SU-DHL-6 (cell line): ENCODE data around the gene HNRNPUL1.

ENCODE experiments used
- H2AFZ ChIP-seq: fragments of 200-600 bp; sonication (generic); 2 replicates; pipeline ENCODE4 v1.6.1; 2014; ENCODE audit warnings: low read depth, mild to moderate bottlenecking, moderate library complexity, mixed read lengths, antibody characterized with exemption, low read length; ENCODE audit not compliant: severe bottlenecking
- H3F3A ChIP-seq: fragments of 200-600 bp; shearing (Covaris generic); 2 replicates; pipeline ENCODE4 v1.6.0; 2016; ENCODE audit warnings: antibody characterized with exemption, mild to moderate bottlenecking; ENCODE audit not compliant: insufficient read depth
- H3K27ac ChIP-seq: fragments of 200-600 bp; sonication (generic); 2 replicates; pipeline ENCODE4 v1.5.1; 2016; ENCODE audit warnings: low read depth, mild to moderate bottlenecking, low read length, moderate library complexity, mixed read lengths
- H3K27me3 ChIP-seq: fragments of 200-600 bp; sonication (generic), shearing (Covaris generic); 2 replicates; pipeline ENCODE4 v1.6.0; 2014; ENCODE audit warnings: mild to moderate bottlenecking, low read length
- H3K36me3 ChIP-seq: fragments of 200-600 bp; sonication (generic); 2 replicates; pipeline ENCODE4 v1.6.1; 2014; ENCODE audit warnings: mild to moderate bottlenecking, low read length, mixed read lengths
- H3K4me2 ChIP-seq: fragments of 300-600, 200-600 bp; shearing (Covaris generic), sonication (generic); 2 replicates; pipeline ENCODE4 v1.6.0; 2014; ENCODE audit warnings: low read length, low read depth, mild to moderate bottlenecking; ENCODE audit not compliant: poor library complexity, severe bottlenecking
- H3K4me3 ChIP-seq: fragments of 200-600 bp; sonication (generic); 2 replicates; pipeline ENCODE4 v1.5.1; 2014; ENCODE audit warnings: antibody characterized with exemption, low read length, mild to moderate bottlenecking, mixed read lengths; ENCODE audit not compliant: insufficient read depth, poor library complexity, severe bottlenecking
- H3K79me2 ChIP-seq: fragments of 200-600 bp; sonication (generic); 2 replicates; pipeline ENCODE4 v1.6.1; 2014; ENCODE audit warnings: mild to moderate bottlenecking, low read length, moderate library complexity; ENCODE audit not compliant: insufficient read depth
- H3K9ac ChIP-seq: fragments of 200-600 bp; sonication (generic); 2 replicates; pipeline ENCODE4 v1.7.0; 2014; ENCODE audit warnings: mild to moderate bottlenecking, low read length
- H3K9me2 ChIP-seq: fragments of 200-600 bp; sonication (generic); replicated peaks from 2 replicates; pipeline ENCODE4 v1.6.1; 2014; ENCODE audit warnings: low read length; ENCODE audit not compliant: insufficient read depth
- H3K9me3 ChIP-seq: fragments of 200-600 bp; sonication (generic); 2 replicates; pipeline ENCODE4 v1.6.1; 2014; ENCODE audit warnings: low read length, mixed read lengths; ENCODE audit not compliant: insufficient read depth
- H4K20me1 ChIP-seq: fragments of 200-600 bp; sonication (generic); 2 replicates; pipeline ENCODE4 v1.6.1; 2014; ENCODE audit warnings: low read depth, mild to moderate bottlenecking, antibody characterized with exemption, low read length, moderate library complexity, mixed read lengths
- CTCF ChIP-seq: fragments of 200-600 bp; sonication (generic); IDR thresholded peaks from one replicate; pipeline ENCODE4 v1.5.1; 2017; ENCODE audit warnings: antibody characterized with exemption, mild to moderate bottlenecking, low read length, moderate library complexity; ENCODE audit not compliant: insufficient read depth, poor library complexity, severe bottlenecking
- EZH2phosphoT487 ChIP-seq: fragments of 200-600 bp; sonication (generic), shearing (Covaris generic); conservative IDR thresholded peaks from 2 replicates; pipeline ENCODE4 v1.6.1; 2018; ENCODE audit warnings: mild to moderate bottlenecking, antibody characterized with exemption, low read length, moderate library complexity, mixed read lengths

The HNRNPUL1 gene

GRCh38 chr19:41218615-41219507, 45.3 kb upstream of the HNRNPUL1 start, which contains the start of gene AXL:
Gene AXL (plus strand): TSS chr19:41219223. CDS start chr19:41219393, 170 bp downstream.
- no peaks in the 10 kb centered on the region for H3K36me3 ChIP-seq
- H3K9me3 ChIP-seq = no peaks in the 10 kb centered on the region
- H3F3A ChIP-seq = no peaks in the 10 kb centered on the region
- H3K79me2 ChIP-seq = no peaks in the 10 kb centered on the region
- H3K9ac ChIP-seq = no peak within 1 kb of the TSS
- no peak for TF ChIP-seq CTCF
- no peak for TF ChIP-seq EZH2phosphoT487
- H3K27ac ChIP-seq = no peak within 1 kb of the TSS
- no peak within 1 kb of the TSS for H3K4me3 ChIP-seq
- H3K27me3 ChIP-seq = no peaks in the 10 kb centered on the region
- no peaks in the 10 kb centered on the region for H3K9me2 ChIP-seq
- H4K20me1 ChIP-seq = no peaks in the 10 kb centered on the region
- no peak within 1 kb of the TSS for H3K4me2 ChIP-seq
- no peak within 1 kb of the TSS for H2AFZ ChIP-seq

GRCh38 chr19:41219924-41220567, 44.1 kb upstream of the HNRNPUL1 start:
- no peak overlapping the region for H3K9ac ChIP-seq
- H3K9me3 ChIP-seq = no peaks in the 10 kb centered on the region
- no peaks in the 10 kb centered on the region for H3K27me3 ChIP-seq
- no peak overlapping the region for H3K4me2 ChIP-seq
- H3K36me3 ChIP-seq = no peaks in the 10 kb centered on the region
- TF ChIP-seq EZH2phosphoT487 (no peak), CTCF (no peak)
- no peaks in the 10 kb centered on the region for H3F3A ChIP-seq
- no peaks in the 10 kb centered on the region for H3K79me2 ChIP-seq
- H4K20me1 ChIP-seq = no peaks in the 10 kb centered on the region
- no peak overlapping the region for H3K4me3 ChIP-seq
- no peak overlapping the region for H3K27ac ChIP-seq
- no peak overlapping the region for H2AFZ ChIP-seq
- H3K9me2 ChIP-seq = no peaks in the 10 kb centered on the region

- no peak overlapping the region for H3K4me2 ChIP-seq
- no peaks in the 10 kb centered on the region for H3K36me3 ChIP-seq
- no peak overlapping the region for H3K4me3 ChIP-seq
- H3K27me3 ChIP-seq = no peaks in the 10 kb centered on the region
- no peaks in the 10 kb centered on the region for H3F3A ChIP-seq
- no peak for TF ChIP-seq CTCF
- no peak for TF ChIP-seq EZH2phosphoT487
- H3K27ac ChIP-seq = no peak overlapping the region
- H4K20me1 ChIP-seq = no peaks in the 10 kb centered on the region
- no peaks in the 10 kb centered on the region for H3K79me2 ChIP-seq
- no peaks in the 10 kb centered on the region for H3K9me2 ChIP-seq
- no peak overlapping the region for H2AFZ ChIP-seq
- no peaks in the 10 kb centered on the region for H3K9me3 ChIP-seq
- no peak overlapping the region for H3K9ac ChIP-seq
Measured at GRCh38 chr19:41220811-41221210, 43.4 kb upstream of the HNRNPUL1 start.
